NCI-H2107 (cell line): ENCODE data around the gene IFRD2.

Experiments used
- DNase-seq: peaks from one replicate; lab custom pipeline; 2025; lab: John Stamatoyannopoulos, UW

Gene IFRD2

GRCh38 chr3:50302095-50303012, 10.1 kb upstream of the IFRD2 start:
- no peak for DNase-seq

GRCh38 chr3:50300681-50301254, 8.5 kb upstream of the IFRD2 start:
- DNase-seq, result no peak

GRCh38 chr3:50299929-50300680, 7.9 kb upstream of the IFRD2 start:
- no peak for DNase-seq

- DNase-seq, result no peak
These were observed 7.4 kb upstream of the IFRD2 start for GRCh38 chr3:50299638-50299928.

- peak; percentile 92 for DNase-seq
These were observed 6.8 kb upstream of the IFRD2 start, which contains the start of the genes HYAL3 and NAA80 for GRCh38 chr3:50298836-50299637. Gene HYAL3 (minus strand): TSS chr3:50299405. CDS start chr3:50295602, 3,803 bp downstream. Gene NAA80 (minus strand): TSS chr3:50299405. CDS start chr3:50297463, 1,942 bp downstream.

- no peak for DNase-seq
These were observed 5.9 kb upstream of the IFRD2 start for GRCh38 chr3:50297896-50298725.

- no peak for DNase-seq
These were observed 5.2 kb upstream of the IFRD2 start for GRCh38 chr3:50297384-50297775.

GRCh38 chr3:50296721-50297383, 4.6 kb upstream of the IFRD2 start:
- DNase-seq, result no peak

- DNase-seq, result no peak
These were observed 3.6 kb upstream of the IFRD2 start for GRCh38 chr3:50295553-50296431.

- DNase-seq, result no peak
These were observed 2.5 kb upstream of the IFRD2 start for GRCh38 chr3:50294492-50295403.

- no peak for DNase-seq
These were observed 1.9 kb upstream of the IFRD2 start for GRCh38 chr3:50294089-50294488.

GRCh38 chr3:50293079-50293801, 1.0 kb upstream of the IFRD2 start:
- DNase-seq, result no peak

GRCh38 chr3:50290161-50290641, 2.0 kb downstream of the IFRD2 start:
- no peak for DNase-seq

GRCh38 chr3:50289130-50289529, 3.1 kb downstream of the IFRD2 start:
- DNase-seq, result no peak

- no peak for DNase-seq
These were observed 3.7 kb downstream of the IFRD2 start for GRCh38 chr3:50288387-50289007.

- DNase-seq, result no peak
These were observed 5.0 kb downstream of the IFRD2 start for GRCh38 chr3:50287262-50287661.
